T-helper 1 cell treated with Interleukin-12 subunit alpha and Interleukin-12 subunit beta and Interleukin-4 antibody, amounts not matched to agents 30 μg/mL and 1 μg/mL, for 36 hours (primary cell): Measurements from ENCODE around the gene CDC40.
"Not testable (repeated sequence)": the region's sequence is repeated elsewhere in the genome, so short reads cannot be mapped to it uniquely, and the experiment has no call there.

Source experiments
- H3K27ac Mint-ChIP-seq: one replicate; pipeline ENCODE4 v1.8.0; 2021; ENCODE audit warnings: mild to moderate bottlenecking, mixed read lengths
- H3K27me3 Mint-ChIP-seq: one replicate; pipeline ENCODE4 v1.8.0; 2021; ENCODE audit warnings: low read depth, mixed read lengths
- H3K36me3 Mint-ChIP-seq: one replicate; pipeline ENCODE4 v1.8.0; 2021; ENCODE audit warnings: low read depth, mixed read lengths
- H3K4me1 Mint-ChIP-seq: one replicate; pipeline ENCODE4 v1.8.0; 2021; ENCODE audit warnings: low read depth, mixed read lengths
- H3K4me3 Mint-ChIP-seq: one replicate; pipeline ENCODE4 v1.8.0; 2021; ENCODE audit warnings: mild to moderate bottlenecking, moderate library complexity, mixed read lengths
- H3K9me3 Mint-ChIP-seq: one replicate; pipeline ENCODE4 v1.8.0; 2021; ENCODE audit warnings: mixed read lengths

CDC40 gene

DNA sequence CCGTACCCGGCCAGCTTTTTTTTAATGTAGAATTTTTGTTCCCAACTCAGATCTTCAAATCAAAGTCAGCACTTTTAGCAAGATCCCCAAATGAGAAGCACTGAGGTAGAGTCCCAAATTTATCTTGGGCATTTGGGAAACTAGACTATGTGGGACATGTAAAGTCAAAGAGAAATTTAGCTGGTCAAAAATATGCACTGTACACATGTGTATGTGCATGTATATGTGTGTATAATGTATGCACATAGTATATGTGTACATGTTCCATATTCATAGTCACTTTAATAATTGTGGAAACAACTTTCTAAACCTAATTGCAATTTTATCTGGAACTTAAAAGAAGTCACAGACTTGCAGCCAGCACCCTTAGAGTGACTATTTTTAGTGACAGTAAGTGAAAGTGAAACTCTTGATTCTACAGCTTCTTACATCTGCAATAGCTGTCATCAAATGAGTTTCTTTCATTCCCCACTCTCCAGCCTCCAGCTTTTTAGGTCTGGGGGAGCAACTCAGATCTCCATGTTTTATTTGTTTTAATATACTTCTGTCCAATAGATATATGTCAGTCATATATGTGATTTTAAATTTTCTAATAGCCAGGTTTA lies 53.6 kb downstream of the CDC40 start:
- Mint-ChIP-seq H3K27ac (no peak overlapping the region), H3K4me1 (peaks cover 5% of the 10 kb centered on the region), H3K4me3 (no peak overlapping the region), H3K9me3 (peaks cover 4% of the 10 kb centered on the region), H3K27me3 (no peaks in the 10 kb centered on the region), H3K36me3 (peaks cover 14% of the 10 kb centered on the region)

DNA sequence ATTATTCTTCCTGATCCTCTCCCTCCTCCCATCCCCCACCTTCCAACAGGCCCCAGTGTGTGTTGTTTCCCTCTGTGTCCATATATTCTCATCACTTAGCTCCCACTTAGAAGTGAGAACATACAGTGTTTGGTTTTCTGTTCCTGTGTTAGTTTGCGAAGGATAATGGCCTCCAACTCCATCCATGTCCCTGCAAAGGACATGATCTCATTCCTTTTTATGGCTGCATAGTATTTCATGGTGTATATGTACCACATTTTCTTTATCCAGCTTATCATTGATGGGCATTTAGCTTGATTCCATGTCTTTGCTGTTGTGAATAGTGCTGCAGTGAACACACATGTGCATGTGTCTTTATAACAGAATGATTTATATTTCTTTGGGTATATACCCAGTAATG lies 55.8 kb downstream of the CDC40 start:
- not testable (repeated sequence) for H3K9me3 Mint-ChIP-seq, H3K4me3 Mint-ChIP-seq, H3K27me3 Mint-ChIP-seq, H3K27ac Mint-ChIP-seq, H3K36me3 Mint-ChIP-seq, H3K4me1 Mint-ChIP-seq

DNA sequence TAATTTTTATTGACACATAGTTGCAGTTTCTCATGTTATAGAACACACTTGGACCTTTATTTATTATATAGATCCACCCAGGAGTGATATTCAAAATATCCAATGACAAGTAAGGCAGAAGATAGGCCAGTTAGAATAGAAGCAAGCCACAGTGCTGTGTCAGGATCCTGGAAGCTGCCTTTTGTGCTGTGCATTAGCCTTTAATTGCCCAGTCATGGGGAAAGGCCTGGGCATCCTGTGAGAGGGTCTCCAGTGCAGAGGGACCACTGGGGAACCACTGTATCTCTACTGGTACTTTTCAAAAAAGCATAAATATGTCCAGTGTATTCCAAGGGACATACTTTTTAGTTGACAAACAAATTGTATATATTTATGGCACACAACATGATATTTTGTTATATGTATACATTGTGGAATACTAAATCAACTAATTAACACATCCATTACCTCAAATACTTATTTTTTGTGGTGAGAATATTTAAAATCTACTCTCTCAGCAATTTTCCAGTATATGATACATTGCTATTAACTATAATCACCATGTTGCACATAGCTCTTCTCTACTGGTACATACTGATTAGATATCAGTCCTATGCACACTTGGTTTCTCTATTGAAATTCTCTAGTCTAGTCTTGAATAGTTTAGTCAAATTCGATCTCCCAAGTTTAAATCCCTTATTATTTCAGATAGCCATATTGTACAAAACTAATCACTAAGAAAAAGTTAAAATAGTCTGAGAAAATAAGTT lies 59.5 kb downstream of the CDC40 start:
- peaks cover 5% of the 10 kb centered on the region for H3K36me3 Mint-ChIP-seq
- no peak overlapping the region for H3K27ac Mint-ChIP-seq
- no peaks in the 10 kb centered on the region for H3K4me1 Mint-ChIP-seq
- no peaks in the 10 kb centered on the region for H3K27me3 Mint-ChIP-seq
- peaks cover 12% of the 10 kb centered on the region for H3K9me3 Mint-ChIP-seq
- no peak overlapping the region for H3K4me3 Mint-ChIP-seq

DNA sequence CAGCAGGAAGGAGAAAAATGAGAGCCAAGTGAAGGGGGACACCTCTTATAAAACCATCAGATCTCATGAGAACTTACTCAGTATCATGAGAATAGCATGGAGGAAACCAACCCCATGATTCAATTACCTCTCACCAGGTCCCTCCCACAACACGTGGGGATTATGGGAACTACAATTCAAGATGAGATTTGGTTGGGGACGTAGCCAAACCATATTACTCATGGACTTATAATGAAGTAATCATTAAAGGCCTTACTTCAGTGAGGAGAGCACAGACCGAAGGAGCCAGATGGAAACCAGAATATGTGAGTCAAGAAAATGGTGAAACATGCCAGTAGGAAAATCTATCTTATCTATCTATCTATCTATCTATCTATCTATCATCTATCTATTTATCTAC lies 64.4 kb downstream of the CDC40 start:
- not testable (repeated sequence) for H3K9me3 Mint-ChIP-seq, H3K36me3 Mint-ChIP-seq, H3K4me3 Mint-ChIP-seq, H3K27ac Mint-ChIP-seq, H3K4me1 Mint-ChIP-seq, H3K27me3 Mint-ChIP-seq

DNA sequence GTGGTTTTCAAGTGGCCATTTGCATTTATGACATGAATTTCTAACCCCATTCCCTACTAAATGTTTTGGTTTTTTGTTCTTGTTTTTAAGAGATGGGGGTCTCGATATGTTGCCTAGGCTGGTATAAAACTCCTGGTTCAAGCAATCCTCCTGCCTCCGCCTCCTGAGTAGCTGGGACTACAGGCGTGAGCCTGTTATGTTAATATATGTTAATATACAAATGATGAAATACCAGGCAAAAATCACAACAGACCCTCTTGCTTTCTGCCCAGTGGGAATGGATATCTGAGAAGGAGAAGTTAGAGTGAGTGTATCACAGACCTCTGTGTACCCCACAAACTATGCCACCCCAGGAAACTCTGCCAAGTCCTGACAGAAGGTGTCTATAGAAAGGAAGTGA lies 66.2 kb downstream of the CDC40 start:
- H3K27me3 Mint-ChIP-seq = no peaks in the 10 kb centered on the region
- H3K4me1 Mint-ChIP-seq = no peaks in the 10 kb centered on the region
- H3K4me3 Mint-ChIP-seq = no peak overlapping the region
- H3K9me3 Mint-ChIP-seq = peaks cover 12% of the 10 kb centered on the region
- no peaks in the 10 kb centered on the region for H3K36me3 Mint-ChIP-seq
- H3K27ac Mint-ChIP-seq = no peak overlapping the region

DNA sequence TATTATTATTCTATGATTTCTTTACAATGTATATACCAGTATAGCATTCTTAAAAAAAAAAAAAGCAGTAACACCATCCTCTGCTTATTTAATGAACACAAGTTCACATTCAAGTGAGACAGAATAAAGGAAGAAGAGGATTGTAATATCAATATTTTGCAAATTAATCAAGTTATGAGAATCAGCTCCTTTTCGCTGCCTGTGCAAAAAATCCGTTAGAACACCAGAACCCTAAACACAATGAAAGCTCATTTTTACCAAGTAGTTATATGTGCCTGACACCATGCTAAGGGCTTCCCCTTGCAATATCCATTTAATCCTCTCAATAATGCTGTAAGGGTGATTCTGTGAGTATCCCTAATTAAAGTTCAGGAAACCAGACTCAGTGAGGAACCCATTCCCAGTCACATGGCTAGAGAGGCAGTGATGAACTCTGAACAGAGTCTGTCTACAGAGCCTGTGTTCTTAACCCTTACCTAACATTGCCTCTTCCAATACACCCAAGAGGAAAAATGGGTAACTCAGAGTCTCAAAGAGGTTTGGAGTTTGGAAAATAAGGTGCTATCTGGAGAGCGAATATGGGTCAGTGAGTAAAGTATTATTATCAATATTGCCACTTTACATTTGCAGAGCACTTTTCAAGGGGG lies 66.8 kb downstream of the CDC40 start:
- H3K9me3 Mint-ChIP-seq = peaks cover 12% of the 10 kb centered on the region
- no peak overlapping the region for H3K27ac Mint-ChIP-seq
- H3K27me3 Mint-ChIP-seq = no peaks in the 10 kb centered on the region
- H3K4me1 Mint-ChIP-seq = no peaks in the 10 kb centered on the region
- no peaks in the 10 kb centered on the region for H3K36me3 Mint-ChIP-seq
- no peak overlapping the region for H3K4me3 Mint-ChIP-seq

DNA sequence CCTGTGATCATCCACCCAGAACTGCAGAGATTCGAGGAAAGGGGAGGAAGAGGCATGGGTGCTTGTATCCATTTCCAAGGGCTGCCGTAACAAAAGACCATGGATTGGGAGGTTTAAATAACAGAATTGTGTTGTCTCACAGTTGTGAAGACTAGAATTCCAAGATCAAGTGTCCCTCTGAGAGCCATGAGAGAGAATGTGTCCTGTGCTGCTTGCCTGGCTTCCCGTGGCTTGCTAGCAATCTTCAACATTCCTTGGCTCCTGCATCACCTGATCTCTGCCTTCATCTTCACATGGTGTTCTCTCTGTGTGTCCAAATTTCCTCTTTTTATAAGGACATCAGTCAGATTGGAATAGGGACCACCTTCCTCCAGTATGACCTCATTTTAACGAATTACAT lies 69.8 kb downstream of the CDC40 start:
- no peaks in the 10 kb centered on the region for H3K27me3 Mint-ChIP-seq
- H3K9me3 Mint-ChIP-seq = peaks cover 3% of the 10 kb centered on the region

DNA sequence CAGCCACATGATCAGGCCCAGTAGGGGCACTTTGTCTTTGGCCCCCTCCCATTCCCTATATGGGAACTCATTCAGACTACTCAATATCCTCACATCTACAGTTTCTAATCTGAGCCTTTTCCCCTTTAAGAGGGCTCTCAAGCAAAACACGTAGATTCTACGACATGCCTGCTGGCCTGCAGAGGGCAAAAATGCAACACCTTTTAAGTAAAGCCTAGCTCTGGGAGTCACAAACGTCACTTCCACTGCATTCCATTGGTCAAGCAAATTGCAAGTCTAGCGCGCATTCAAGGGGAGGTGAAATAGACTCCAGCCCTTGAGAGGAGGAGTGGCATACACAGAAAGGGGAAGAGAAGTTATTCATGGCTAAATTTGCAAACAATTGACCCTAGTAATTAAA lies 70.6 kb downstream of the CDC40 start:
- H3K27ac Mint-ChIP-seq = no peak overlapping the region
- no peak overlapping the region for H3K4me3 Mint-ChIP-seq

More for the DNA sequence above, 69.8 kb downstream of the CDC40 start:
- Mint-ChIP-seq H3K4me1 (no peaks in the 10 kb centered on the region), H3K36me3 (no peaks in the 10 kb centered on the region), H3K4me3 (no peak overlapping the region), H3K27ac (no peak overlapping the region)

DNA sequence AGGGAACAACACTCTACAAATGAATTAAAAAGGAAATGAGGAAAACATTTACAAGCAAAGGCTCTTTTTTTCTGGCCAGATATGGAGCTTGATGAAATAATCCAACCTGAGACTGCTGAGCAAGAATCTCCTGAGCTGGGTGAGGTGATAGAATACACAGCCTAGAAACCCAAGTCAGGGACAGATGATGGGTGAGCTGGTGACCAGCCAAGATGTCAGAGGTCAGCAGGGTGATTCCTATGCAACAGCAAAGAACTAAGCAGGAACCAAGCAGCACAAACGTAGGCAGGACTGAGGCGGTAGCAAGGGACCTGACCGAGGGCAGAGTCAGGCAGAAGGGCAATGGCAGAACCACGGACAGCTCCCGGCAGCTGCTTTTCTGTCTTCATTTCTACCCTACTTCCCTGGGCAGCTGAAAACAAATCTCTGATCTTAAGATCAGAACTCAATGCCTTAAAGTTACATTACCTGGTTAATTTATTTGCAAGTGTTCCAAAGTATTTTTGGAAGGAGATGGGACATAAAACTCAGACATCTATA lies 75.1 kb downstream of the CDC40 start:
- peaks cover 3% of the 10 kb centered on the region for H3K9me3 Mint-ChIP-seq
- H3K4me3 Mint-ChIP-seq = no peak overlapping the region
- H3K27me3 Mint-ChIP-seq = peaks cover 3% of the 10 kb centered on the region
- no peaks in the 10 kb centered on the region for H3K4me1 Mint-ChIP-seq
- H3K36me3 Mint-ChIP-seq = no peaks in the 10 kb centered on the region
- no peak overlapping the region for H3K27ac Mint-ChIP-seq

More for the DNA sequence above, 70.6 kb downstream of the CDC40 start:
- Mint-ChIP-seq H3K4me1 (no peaks in the 10 kb centered on the region), H3K27me3 (no peaks in the 10 kb centered on the region), H3K36me3 (no peaks in the 10 kb centered on the region), H3K9me3 (peaks cover 3% of the 10 kb centered on the region)

DNA sequence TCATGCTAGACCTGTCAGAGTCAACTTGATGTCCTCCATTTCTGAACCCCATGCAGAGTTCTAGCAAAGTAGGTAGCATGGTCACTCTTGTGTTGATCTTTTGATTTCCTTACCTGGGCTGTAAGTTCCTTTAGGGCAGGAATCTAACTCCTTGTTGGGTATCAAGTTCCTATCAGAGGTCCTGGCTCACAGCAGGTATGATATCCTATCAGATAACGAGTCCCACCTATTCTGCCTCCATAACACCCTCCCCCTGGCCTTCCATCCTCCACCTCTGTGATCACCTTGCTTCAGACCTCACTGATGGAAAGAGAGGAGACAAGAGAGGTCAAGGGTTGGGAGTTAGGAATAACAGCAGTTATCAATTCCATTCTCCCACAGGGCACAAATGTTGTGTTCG lies 76.1 kb downstream of the CDC40 start:
- Mint-ChIP-seq H3K9me3 (no peaks in the 10 kb centered on the region), H3K4me1 (no peaks in the 10 kb centered on the region), H3K4me3 (no peak overlapping the region), H3K27me3 (peaks cover 3% of the 10 kb centered on the region), H3K36me3 (no peaks in the 10 kb centered on the region), H3K27ac (no peak overlapping the region)

DNA sequence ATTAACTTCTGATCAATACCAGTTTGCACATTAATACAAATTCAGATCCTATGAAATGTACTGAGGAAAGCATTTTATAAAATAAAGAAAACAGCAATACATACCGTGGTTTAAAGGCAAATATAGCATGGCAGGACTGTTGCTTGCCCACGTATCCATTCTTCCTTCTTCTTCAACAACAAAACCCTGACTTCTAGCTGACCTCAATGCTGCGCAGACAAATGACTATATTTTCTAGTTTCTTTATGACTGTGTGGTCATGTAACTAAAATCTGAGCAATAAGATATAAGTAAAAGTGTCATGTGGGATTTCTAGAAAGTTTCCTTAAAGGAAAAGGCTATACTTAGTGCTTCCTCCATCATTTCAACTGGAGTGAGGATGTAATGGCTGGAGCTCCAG lies 85.0 kb downstream of the CDC40 start:
- H3K27ac Mint-ChIP-seq = no peak overlapping the region
- H3K4me3 Mint-ChIP-seq = no peak overlapping the region
- H3K4me1 Mint-ChIP-seq = no peaks in the 10 kb centered on the region
- no peaks in the 10 kb centered on the region for H3K36me3 Mint-ChIP-seq
- no peaks in the 10 kb centered on the region for H3K27me3 Mint-ChIP-seq
- H3K9me3 Mint-ChIP-seq = no peaks in the 10 kb centered on the region

DNA sequence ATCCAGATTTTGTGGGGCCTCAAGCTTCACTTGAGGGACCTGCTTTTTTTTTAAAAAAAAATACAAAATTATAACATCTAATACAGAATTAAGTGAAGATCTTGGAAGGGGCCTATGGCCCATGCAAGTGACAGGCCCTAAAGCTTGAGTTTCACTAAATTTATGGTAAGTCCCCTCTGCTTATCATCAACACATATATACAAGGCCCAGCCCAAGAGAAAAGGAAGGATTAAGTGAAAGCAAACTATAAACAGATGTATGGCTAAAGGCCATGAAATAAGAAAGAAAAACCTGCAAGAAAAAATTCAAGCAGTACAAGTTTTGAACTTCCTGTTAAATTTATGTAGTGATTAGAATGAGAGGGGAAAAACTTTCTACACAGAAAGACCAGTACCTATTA lies 86.8 kb downstream of the CDC40 start:
- Mint-ChIP-seq H3K9me3 (no peaks in the 10 kb centered on the region), H3K27me3 (no peaks in the 10 kb centered on the region), H3K4me3 (no peak overlapping the region), H3K4me1 (no peaks in the 10 kb centered on the region), H3K36me3 (no peaks in the 10 kb centered on the region), H3K27ac (no peak overlapping the region)

DNA sequence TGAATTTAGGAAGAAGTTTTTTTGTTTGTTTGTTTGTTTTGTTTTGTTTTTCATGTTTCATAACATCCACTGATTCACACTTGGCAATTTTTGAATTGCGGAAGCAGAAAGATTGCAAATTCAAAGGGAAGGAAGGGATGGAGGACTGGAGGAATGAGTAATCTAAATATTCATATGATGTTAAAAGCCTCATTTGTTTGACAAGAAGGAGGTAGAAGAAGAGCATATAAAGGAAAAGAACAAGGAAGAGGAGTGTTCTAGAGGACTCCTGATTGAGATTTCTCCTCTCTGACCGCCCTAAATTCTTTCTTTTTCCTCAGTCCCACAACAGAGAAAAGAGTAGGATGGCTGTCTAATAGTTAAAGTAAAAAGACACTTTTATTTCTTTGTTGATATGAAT lies 89.4 kb downstream of the CDC40 start:
- no peak overlapping the region for H3K27ac Mint-ChIP-seq

DNA sequence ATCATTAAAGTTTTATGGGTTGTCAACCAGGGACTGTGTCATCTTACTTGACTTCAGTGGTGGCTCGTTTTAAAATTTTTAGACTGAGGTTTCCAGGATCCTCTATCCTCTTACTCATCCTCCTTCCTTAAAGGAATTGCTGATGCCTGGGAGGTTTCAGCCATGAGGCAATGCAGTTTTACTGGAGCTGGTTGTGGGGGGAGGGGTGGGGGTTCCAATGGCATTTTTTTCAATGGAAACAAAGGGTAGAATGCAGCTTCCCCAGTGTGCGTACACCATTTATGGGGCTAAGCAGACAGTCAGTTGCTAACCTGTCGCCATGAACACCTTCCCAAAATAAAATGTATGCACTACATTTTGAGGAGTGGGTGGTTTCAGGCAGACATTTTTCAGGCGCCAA lies 89.9 kb downstream of the CDC40 start:
- H3K27me3 Mint-ChIP-seq = peaks cover 7% of the 10 kb centered on the region

More for the DNA sequence above, 89.4 kb downstream of the CDC40 start:
- H3K4me1 Mint-ChIP-seq = no peaks in the 10 kb centered on the region
- H3K4me3 Mint-ChIP-seq = no peak overlapping the region
- H3K36me3 Mint-ChIP-seq = no peaks in the 10 kb centered on the region
- H3K9me3 Mint-ChIP-seq = no peaks in the 10 kb centered on the region
- H3K27me3 Mint-ChIP-seq = peaks cover 7% of the 10 kb centered on the region

DNA sequence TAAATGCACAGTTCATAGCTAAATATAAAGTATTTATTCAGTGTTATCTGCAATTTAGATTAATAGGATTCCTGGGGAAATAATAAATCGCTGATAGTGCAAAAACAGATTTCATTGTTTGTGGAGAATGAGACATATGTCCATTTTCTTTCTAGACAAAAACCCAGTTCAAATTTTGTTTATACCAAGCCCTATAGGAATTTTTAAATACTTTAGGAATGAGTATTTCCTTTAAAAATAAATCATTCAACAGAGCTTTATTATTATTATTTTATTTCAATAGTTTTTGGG lies 91.5 kb downstream of the CDC40 start:
- no peaks in the 10 kb centered on the region for H3K9me3 Mint-ChIP-seq
- H3K27ac Mint-ChIP-seq = no peak overlapping the region
- no peaks in the 10 kb centered on the region for H3K36me3 Mint-ChIP-seq
- no peak overlapping the region for H3K4me3 Mint-ChIP-seq
- no peaks in the 10 kb centered on the region for H3K4me1 Mint-ChIP-seq
- peaks cover 7% of the 10 kb centered on the region for H3K27me3 Mint-ChIP-seq

More for the DNA sequence above, 89.9 kb downstream of the CDC40 start:
- H3K36me3 Mint-ChIP-seq = no peaks in the 10 kb centered on the region
- H3K4me3 Mint-ChIP-seq = no peak overlapping the region
- no peak overlapping the region for H3K27ac Mint-ChIP-seq
- no peaks in the 10 kb centered on the region for H3K4me1 Mint-ChIP-seq
- H3K9me3 Mint-ChIP-seq = no peaks in the 10 kb centered on the region
